Kidney (tissue), 14 donors: ENCODE results near the gene SLC7A8. TPM values are rescaled to one million over a fixed set of nuclear protein-coding genes. Genes with fewer than 3 reads are reported as not detected.

Experiments used
- DNase-seq, 5 donors: peaks; one replicate each; pipeline ENCODE4 v3.0.0-alpha.2; 2013 to 2020
- FAIRE-seq: peaks from 2 replicates; lab custom pipeline; 2012; peaks lifted over from hg19 to GRCh38; lab: Jason Lieb, UNC
- H3K27ac ChIP-seq, 2 donors: one replicate each; pipeline ENCODE4 v1.7.0; 2013; ENCODE audit warnings: low read depth in 2 of 2, low read length in 2 of 2, inconsistent platforms in 1 of 2
- H3K27me3 ChIP-seq: one replicate; pipeline ENCODE4 v1.7.1; 2013; ENCODE audit warnings: low read length, inconsistent platforms; ENCODE audit not compliant: control insufficient read depth, insufficient read depth
- H3K36me3 ChIP-seq, 3 donors: one replicate each; pipeline versions ENCODE4 v1.7.0 to v1.7.1; 2013; ENCODE audit warnings: low read length in 3 of 3, control low read depth in 1 of 3, inconsistent platforms in 1 of 3; ENCODE audit not compliant: insufficient read depth in 3 of 3, control insufficient read depth in 2 of 3
- H3K4me1 ChIP-seq, 3 donors: one replicate each; pipeline versions ENCODE4 v1.7.0 to v1.7.1; 2013; ENCODE audit warnings: low read length in 3 of 3, inconsistent platforms in 1 of 3, low read depth in 1 of 3; ENCODE audit not compliant: control insufficient read depth in 2 of 3, insufficient read depth in 2 of 3
- H3K4me3 ChIP-seq, 3 donors: one replicate each; pipeline versions ENCODE4 v1.7.0 to v1.8.1; 2013; ENCODE audit warnings: low read length in 3 of 3, control low read depth in 1 of 3, inconsistent platforms in 1 of 3
- H3K9ac ChIP-seq, 3 donors: one replicate each; pipeline versions ENCODE4 v1.7.0 to v1.7.1; 2013; ENCODE audit warnings: low read length in 3 of 3, control low read depth in 1 of 3, inconsistent platforms in 1 of 3
- H3K9me3 ChIP-seq, 3 donors: one replicate each; pipeline versions ENCODE4 v1.7.0 to v1.7.1; 2013; ENCODE audit warnings: low read length in 3 of 3, control low read depth in 1 of 3, inconsistent platforms in 1 of 3; ENCODE audit not compliant: control insufficient read depth in 2 of 3, insufficient read depth in 1 of 3
- CTCF ChIP-seq: IDR thresholded peaks from 3 replicates; pipeline ENCODE4 v1.5.1; 2012; ENCODE audit warnings: mild to moderate bottlenecking, moderate library complexity, borderline replicate concordance; ENCODE audit not compliant: insufficient read depth; ENCODE audit errors: extremely low read depth
- intact Hi-C: fragments of 100-400 bp; cut with DNase I; formaldehyde crosslinking; loops from one replicate; pipeline ENCODE4 v1.11.1; 2022
- polyA plus RNA-seq: library from polyadenylated mRNA; stranded (reverse); fragments of 350-450 nt; fragmentation: Illumina TruSeq; extraction: RNeasy Lipid Tissue Mini Kit (QIAGEN cat#74804); gene quantifications from one replicate; pipeline ENCODE4 v1.2.3, GENCODE V29; 2014; ENCODE audit warnings: low read depth, low replicate concordance; ENCODE audit not compliant: insufficient read depth
- total RNA-seq: library from RNA; stranded (reverse); fragmentation: NEBNext Ultra II Directional; extraction: Animal tissue kit (Norgen Biotek cat#: 25700); gene quantifications from one replicate; pipeline ENCODE4 v1.2.1, GENCODE V29; 2021
- donor health status: control.
- donor health status: control.
- donor health status: control.
- donor health status: control.
- donor health status: control.
- donor health status: DM: yes; HTN: yes; CAD: no.
- donor health status: Normal renal cell carcinoma (clear cell type).

The SLC7A8 gene
- total and polyA plus RNA-seq, 2 donors from 2014 or later: 22.9 to 210 TPM

- H3K9me3 ChIP-seq: no peaks in the 10 kb centered on the region
- peak in 2 of 5 donors; percentile 20 to 47 for DNase-seq
- no peak overlapping the region for H3K4me3 ChIP-seq
- peaks cover 26 to 89% (median 50%) of the 10 kb centered on the region in 3 donors for H3K36me3 ChIP-seq
- H3K4me1 ChIP-seq: peaks cover 2 to 12% (median 9%) of the 10 kb centered on the region in 3 donors
- FAIRE-seq: no peak
- no peak for TF ChIP-seq CTCF
- intact Hi-C loops: no loop called here
- H3K27me3 ChIP-seq: no peaks in the 10 kb centered on the region
- H3K27ac ChIP-seq: peak overlapping the region; percentile 8 to 63
- peak overlapping the region in 2 of 3 donors; percentile 22 to 28 for H3K9ac ChIP-seq
These were observed 106.6 kb downstream of the SLC7A8 start for GRCh38 chr14:23076785-23077408.

Other genes starting within 250 kb of the SLC7A8 start
- gene HAUS4, start 226.6 kb downstream of the SLC7A8 start, total RNA-seq: 38.1 TPM
- gene HAUS4, start 226.6 kb downstream of the SLC7A8 start, polyA plus RNA-seq: 35.8 TPM
- gene AJUBA, start 201.1 kb downstream of the SLC7A8 start, total RNA-seq: 28.5 TPM
- gene AJUBA, start 201.1 kb downstream of the SLC7A8 start, polyA plus RNA-seq: 14.6 TPM
- gene C14orf93, start 173.5 kb downstream of the SLC7A8 start, total RNA-seq: 9.5 TPM
- gene C14orf93, start 173.5 kb downstream of the SLC7A8 start, polyA plus RNA-seq: 9.6 TPM
- gene PSMB5, start 148.8 kb downstream of the SLC7A8 start, total RNA-seq: 87.1 TPM
- gene PSMB5, start 148.8 kb downstream of the SLC7A8 start, polyA plus RNA-seq: 190 TPM
- not detected for gene PSMB11, start 141.4 kb downstream of the SLC7A8 start, total RNA-seq
- not detected for gene PSMB11, start 141.4 kb downstream of the SLC7A8 start, polyA plus RNA-seq
- gene CDH24, start 126.1 kb downstream of the SLC7A8 start, total RNA-seq: 5.1 TPM
- gene CDH24, start 126.1 kb downstream of the SLC7A8 start, polyA plus RNA-seq: 5.4 TPM
- 150 TPM for gene ACIN1, start 88.5 kb downstream of the SLC7A8 start, total RNA-seq
- gene ACIN1, start 88.5 kb downstream of the SLC7A8 start, polyA plus RNA-seq: 54.9 TPM
- 42.8 TPM for gene C14orf119, start 88.2 kb downstream of the SLC7A8 start, total RNA-seq
- gene C14orf119, start 88.2 kb downstream of the SLC7A8 start, polyA plus RNA-seq: 56.6 TPM
- gene CIROP, start 78.7 kb downstream of the SLC7A8 start, total RNA-seq: not detected
- gene CIROP, start 78.7 kb downstream of the SLC7A8 start, polyA plus RNA-seq: not detected
- gene CEBPE, start 64.4 kb downstream of the SLC7A8 start, total RNA-seq: not detected
- not detected for gene CEBPE, start 64.4 kb downstream of the SLC7A8 start, polyA plus RNA-seq
- gene RNF212B, start 54.3 kb upstream of the SLC7A8 start, total RNA-seq: not detected
- gene RNF212B, start 54.3 kb upstream of the SLC7A8 start, polyA plus RNA-seq: 2.8 TPM
- gene HOMEZ, start 102.5 kb upstream of the SLC7A8 start, total RNA-seq: 14.8 TPM
- 18.5 TPM for gene HOMEZ, start 102.5 kb upstream of the SLC7A8 start, polyA plus RNA-seq
- 17.3 TPM for gene PPP1R3E, start 119.2 kb upstream of the SLC7A8 start, total RNA-seq
- 22.8 TPM for gene PPP1R3E, start 119.2 kb upstream of the SLC7A8 start, polyA plus RNA-seq
- gene BCL2L2, start 123.2 kb upstream of the SLC7A8 start, total RNA-seq: 43.6 TPM
- 35.6 TPM for gene BCL2L2, start 123.2 kb upstream of the SLC7A8 start, polyA plus RNA-seq
- 145 TPM for gene PABPN1, start 137.8 kb upstream of the SLC7A8 start, total RNA-seq
- 140 TPM for gene PABPN1, start 137.8 kb upstream of the SLC7A8 start, polyA plus RNA-seq
- gene SLC22A17, start 169.2 kb upstream of the SLC7A8 start, total RNA-seq: 35.3 TPM
- 61.2 TPM for gene SLC22A17, start 169.2 kb upstream of the SLC7A8 start, polyA plus RNA-seq
- 5.5 TPM for gene EFS, start 181.5 kb upstream of the SLC7A8 start, total RNA-seq
- 5.6 TPM for gene EFS, start 181.5 kb upstream of the SLC7A8 start, polyA plus RNA-seq
- gene IL25, start 189.1 kb upstream of the SLC7A8 start, total RNA-seq: not detected
- not detected for gene IL25, start 189.1 kb upstream of the SLC7A8 start, polyA plus RNA-seq
- gene CMTM5, start 193.4 kb upstream of the SLC7A8 start, total RNA-seq: 0.54 TPM
- gene CMTM5, start 193.4 kb upstream of the SLC7A8 start, polyA plus RNA-seq: 1.1 TPM
- 0.03 TPM for gene MYH6, start 224.6 kb upstream of the SLC7A8 start, total RNA-seq
- 0.13 TPM for gene MYH6, start 224.6 kb upstream of the SLC7A8 start, polyA plus RNA-seq